Measurements from ENCODE around the gene CANT1.

Gene CANT1

GRCh38 chr17:79045001-79045729 is 35.6 kb upstream of the CANT1 start:
- TF ChIP-seq CTCF (IDR thresholded peaks at IDR 0.05; ENCODE audit: unreplicated experiment in 3 of 3): no peak
- H3K4me1 Mint-ChIP-seq: peaks cover 24% of the 10 kb centered on the region
- peaks cover 78% of the 10 kb centered on the region for H3K27me3 Mint-ChIP-seq (ENCODE audit: low read depth)
- no peaks in the 10 kb centered on the region for H3K36me3 Mint-ChIP-seq (ENCODE audit: low read depth)
- no peak overlapping the region for H3K27ac Mint-ChIP-seq
- no peak overlapping the region for H3K4me3 Mint-ChIP-seq
- no peaks in the 10 kb centered on the region for H3K9me3 Mint-ChIP-seq

- Mint-ChIP-seq H3K27ac (no peak overlapping the region), H3K4me3 (no peak overlapping the region), H3K36me3 (ENCODE audit: low read depth) (no peaks in the 10 kb centered on the region), H3K4me1 (peaks cover 24% of the 10 kb centered on the region), H3K27me3 (ENCODE audit: low read depth) (peaks cover 78% of the 10 kb centered on the region), H3K9me3 (no peaks in the 10 kb centered on the region)
- no peak for TF ChIP-seq CTCF (IDR thresholded peaks at IDR 0.05; ENCODE audit: unreplicated experiment in 3 of 3)
These were observed 34.9 kb upstream of the CANT1 start for GRCh38 chr17:79044462-79044861.

GRCh38 chr17:79043931-79044320 is 34.4 kb upstream of the CANT1 start:
- no peaks in the 10 kb centered on the region for H3K9me3 Mint-ChIP-seq
- H3K36me3 Mint-ChIP-seq (ENCODE audit: low read depth): no peaks in the 10 kb centered on the region
- H3K4me1 Mint-ChIP-seq: peaks cover 24% of the 10 kb centered on the region
- no peak overlapping the region for H3K4me3 Mint-ChIP-seq
- H3K27me3 Mint-ChIP-seq (ENCODE audit: low read depth): peaks cover 77% of the 10 kb centered on the region
- no peak overlapping the region for H3K27ac Mint-ChIP-seq
- TF ChIP-seq CTCF (IDR thresholded peaks at IDR 0.05; ENCODE audit: unreplicated experiment in 3 of 3): no peak

GRCh38 chr17:79043191-79043930 is 33.8 kb upstream of the CANT1 start:
- Mint-ChIP-seq H3K27me3 (ENCODE audit: low read depth) (peaks cover 78% of the 10 kb centered on the region), H3K4me3 (peak overlapping the region in 1 of 3 experiments; percentile 18)

GRCh38 chr17:79042421-79043190 is 33.0 kb upstream of the CANT1 start:
- Mint-ChIP-seq H3K27me3 (ENCODE audit: low read depth) (peaks cover 77% of the 10 kb centered on the region), H3K9me3 (no peaks in the 10 kb centered on the region), H3K27ac (no peak overlapping the region), H3K4me1 (peaks cover 24% of the 10 kb centered on the region), H3K4me3 (peak overlapping the region in 1 of 3 experiments; percentile 18), H3K36me3 (ENCODE audit: low read depth) (no peaks in the 10 kb centered on the region)
- peak; percentile 36 to 39 (median 38) for TF ChIP-seq CTCF (IDR thresholded peaks at IDR 0.05; ENCODE audit: unreplicated experiment in 3 of 3)

More at GRCh38 chr17:79043191-79043930, 33.8 kb upstream of the CANT1 start:
- H3K4me1 Mint-ChIP-seq: peaks cover 24% of the 10 kb centered on the region
- no peaks in the 10 kb centered on the region for H3K36me3 Mint-ChIP-seq (ENCODE audit: low read depth)
- no peak for TF ChIP-seq CTCF (IDR thresholded peaks at IDR 0.05; ENCODE audit: unreplicated experiment in 3 of 3)
- no peaks in the 10 kb centered on the region for H3K9me3 Mint-ChIP-seq
- no peak overlapping the region for H3K27ac Mint-ChIP-seq
